Neural crest cell (in vitro differentiated cells): ENCODE data around the gene XYLT2. TPM values are rescaled to one million over a fixed set of nuclear protein-coding genes. Genes with fewer than 3 reads are reported as not detected.

Experiments used
- DNase-seq: peaks from one replicate; pipeline ENCODE4 v3.0.0; 2021; ENCODE audit warnings: low read depth, mixed read lengths, low spot score
- H3K27ac Mint-ChIP-seq: one replicate; pipeline ENCODE4 v1.8.0; 2021; ENCODE audit warnings: mild to moderate bottlenecking, mixed read lengths; ENCODE audit not compliant: unreplicated experiment
- H3K27me3 Mint-ChIP-seq: 2 replicates; pipeline ENCODE4 v1.8.0; 2021; ENCODE audit warnings: low read depth, mild to moderate bottlenecking, mixed read lengths
- H3K36me3 Mint-ChIP-seq: 2 replicates; pipeline ENCODE4 v1.8.0; 2021; ENCODE audit warnings: low read depth, mild to moderate bottlenecking, mixed read lengths
- H3K4me1 Mint-ChIP-seq: 2 replicates; pipeline ENCODE4 v1.8.0; 2021; ENCODE audit warnings: mixed read lengths
- H3K4me3 Mint-ChIP-seq: one replicate; pipeline ENCODE4 v1.8.0; 2021; ENCODE audit warnings: mild to moderate bottlenecking, mixed read lengths
- H3K9me3 Mint-ChIP-seq: 2 replicates; pipeline ENCODE4 v1.8.0; 2021; ENCODE audit warnings: mixed read lengths
- total RNA-seq: library from RNA; stranded (reverse); gene quantifications from 2 replicates; pipeline ENCODE4 v1.2.1, GENCODE V29; 2021
- TF ChIP-seq, protein P1 (sequence below): fragments of 200-600 bp; sonication (generic); conservative IDR thresholded peaks from 2 replicates; pipeline ENCODE4 v1.5.0; 2021; ENCODE audit warnings: antibody characterized with exemption, mild to moderate bottlenecking

The XYLT2 gene
- total RNA-seq, 1 donor from 2014 or later, result 23.4 TPM

DNA sequence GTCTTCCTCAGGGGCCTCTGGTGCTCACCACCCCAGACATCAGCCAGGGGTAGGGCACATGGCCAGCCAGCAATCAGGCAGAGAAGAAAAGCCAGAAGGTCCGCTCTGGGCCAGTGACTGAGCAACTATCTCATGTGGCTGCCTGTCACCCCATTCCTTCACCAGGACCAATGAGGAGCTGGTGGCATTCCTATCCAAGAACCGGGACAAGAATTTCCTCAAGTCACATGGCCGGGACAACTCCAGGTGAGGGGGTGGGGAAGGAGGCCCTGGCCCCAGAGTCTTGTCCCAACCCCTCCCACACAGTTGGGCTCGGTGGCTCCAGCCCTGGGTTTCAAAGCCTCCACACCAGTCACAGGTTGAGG is 9.4 kb downstream of the XYLT2 start:
- Mint-ChIP-seq H3K4me1 (no peaks in the 10 kb centered on the region), H3K36me3 (peaks cover 7% of the 10 kb centered on the region), H3K4me3 (no peak overlapping the region), H3K27me3 (no peaks in the 10 kb centered on the region), H3K9me3 (no peaks in the 10 kb centered on the region), H3K27ac (no peak overlapping the region)
- DNase-seq, result no peak
- TF ChIP-seq, protein P1, sequence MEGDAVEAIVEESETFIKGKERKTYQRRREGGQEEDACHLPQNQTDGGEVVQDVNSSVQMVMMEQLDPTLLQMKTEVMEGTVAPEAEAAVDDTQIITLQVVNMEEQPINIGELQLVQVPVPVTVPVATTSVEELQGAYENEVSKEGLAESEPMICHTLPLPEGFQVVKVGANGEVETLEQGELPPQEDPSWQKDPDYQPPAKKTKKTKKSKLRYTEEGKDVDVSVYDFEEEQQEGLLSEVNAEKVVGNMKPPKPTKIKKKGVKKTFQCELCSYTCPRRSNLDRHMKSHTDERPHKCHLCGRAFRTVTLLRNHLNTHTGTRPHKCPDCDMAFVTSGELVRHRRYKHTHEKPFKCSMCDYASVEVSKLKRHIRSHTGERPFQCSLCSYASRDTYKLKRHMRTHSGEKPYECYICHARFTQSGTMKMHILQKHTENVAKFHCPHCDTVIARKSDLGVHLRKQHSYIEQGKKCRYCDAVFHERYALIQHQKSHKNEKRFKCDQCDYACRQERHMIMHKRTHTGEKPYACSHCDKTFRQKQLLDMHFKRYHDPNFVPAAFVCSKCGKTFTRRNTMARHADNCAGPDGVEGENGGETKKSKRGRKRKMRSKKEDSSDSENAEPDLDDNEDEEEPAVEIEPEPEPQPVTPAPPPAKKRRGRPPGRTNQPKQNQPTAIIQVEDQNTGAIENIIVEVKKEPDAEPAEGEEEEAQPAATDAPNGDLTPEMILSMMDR, result no peak

DNA sequence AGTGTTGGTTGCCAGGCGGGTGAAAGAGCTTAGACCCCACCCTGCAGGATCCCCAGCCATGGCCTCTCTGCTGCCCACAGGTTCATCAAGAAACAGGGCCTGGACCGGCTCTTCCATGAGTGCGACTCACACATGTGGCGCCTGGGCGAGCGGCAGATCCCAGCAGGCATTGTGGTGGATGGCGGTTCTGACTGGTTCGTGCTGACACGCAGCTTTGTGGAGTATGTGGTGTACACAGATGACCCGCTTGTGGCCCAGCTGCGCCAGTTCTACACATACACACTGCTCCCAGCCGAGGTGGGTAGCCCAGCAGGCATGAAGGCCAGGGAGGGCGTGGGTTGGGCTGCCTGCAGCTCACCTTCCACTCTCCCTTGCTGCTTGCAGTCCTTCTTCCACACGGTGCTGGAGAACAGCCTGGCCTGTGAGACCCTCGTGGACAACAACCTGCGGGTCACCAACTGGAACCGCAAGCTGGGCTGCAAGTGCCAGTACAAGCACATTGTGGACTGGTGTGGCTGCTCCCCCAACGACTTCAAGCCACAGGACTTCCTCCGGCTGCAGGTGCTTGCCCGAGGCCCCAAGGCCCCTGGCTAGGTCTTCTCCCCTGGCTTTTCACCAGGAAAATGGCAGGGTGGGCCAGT is 9.9 kb downstream of the XYLT2 start:
- no peak for DNase-seq
- TF ChIP-seq, protein P1, result no peak
- no peaks in the 10 kb centered on the region for H3K27me3 Mint-ChIP-seq
- H3K4me1 Mint-ChIP-seq, result no peaks in the 10 kb centered on the region
- H3K27ac Mint-ChIP-seq, result no peak overlapping the region
- H3K9me3 Mint-ChIP-seq, result no peaks in the 10 kb centered on the region
- no peak overlapping the region for H3K4me3 Mint-ChIP-seq
- peaks cover 7% of the 10 kb centered on the region for H3K36me3 Mint-ChIP-seq

DNA sequence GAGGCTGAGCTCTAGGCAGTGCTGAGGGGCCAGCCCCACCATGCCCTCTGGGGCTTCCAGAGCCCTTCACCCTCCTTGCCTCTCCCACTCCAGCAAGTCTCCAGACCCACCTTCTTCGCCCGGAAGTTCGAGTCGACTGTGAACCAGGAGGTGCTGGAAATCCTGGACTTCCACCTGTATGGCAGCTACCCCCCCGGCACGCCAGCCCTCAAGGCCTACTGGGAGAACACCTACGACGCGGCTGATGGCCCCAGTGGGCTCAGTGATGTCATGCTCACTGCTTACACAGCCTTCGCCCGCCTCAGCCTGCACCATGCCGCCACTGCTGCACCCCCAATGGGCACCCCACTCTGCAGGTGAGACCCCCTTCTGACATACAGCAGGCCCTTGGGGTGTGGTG is 10.5 kb downstream of the XYLT2 start:
- no peak for DNase-seq
- Mint-ChIP-seq H3K4me3 (no peak overlapping the region), H3K36me3 (peaks cover 7% of the 10 kb centered on the region)

DNA sequence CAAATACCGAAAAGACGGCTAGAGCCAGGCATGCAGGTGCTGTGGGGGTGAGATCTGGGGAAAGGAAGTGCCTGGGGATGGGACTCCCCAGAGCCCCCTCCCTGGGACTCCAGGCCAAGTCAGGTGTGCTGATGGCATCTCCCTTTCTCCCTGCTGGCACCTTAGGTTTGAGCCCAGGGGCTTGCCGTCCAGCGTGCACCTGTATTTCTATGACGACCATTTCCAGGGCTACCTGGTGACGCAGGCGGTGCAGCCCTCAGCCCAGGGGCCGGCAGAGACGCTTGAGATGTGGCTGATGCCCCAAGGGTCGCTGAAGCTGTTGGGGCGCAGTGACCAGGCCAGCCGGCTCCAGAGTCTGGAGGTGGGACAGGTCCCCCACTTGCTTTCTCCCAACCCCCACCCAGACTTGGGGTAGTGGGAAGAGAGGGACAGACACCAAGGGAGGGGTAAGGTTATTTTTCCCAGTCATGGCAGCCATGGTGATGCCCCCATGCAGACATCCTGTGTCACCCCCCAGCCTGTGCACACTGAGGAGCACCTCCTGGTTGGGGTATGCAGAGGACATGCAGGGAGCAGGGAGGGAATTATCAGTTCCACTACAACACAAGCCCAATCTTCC is 11.1 kb downstream of the XYLT2 start:
- H3K27me3 Mint-ChIP-seq, result no peaks in the 10 kb centered on the region
- peaks cover 3% of the 10 kb centered on the region for H3K4me1 Mint-ChIP-seq
- DNase-seq, result no peak
- H3K36me3 Mint-ChIP-seq, result peaks cover 2% of the 10 kb centered on the region
- no peak overlapping the region for H3K4me3 Mint-ChIP-seq
- H3K9me3 Mint-ChIP-seq, result no peaks in the 10 kb centered on the region
- TF ChIP-seq, protein P1, result no peak
- H3K27ac Mint-ChIP-seq, result no peak overlapping the region

More for the DNA sequence above, 10.5 kb downstream of the XYLT2 start:
- no peaks in the 10 kb centered on the region for H3K4me1 Mint-ChIP-seq
- TF ChIP-seq, protein P1, result no peak
- no peak overlapping the region for H3K27ac Mint-ChIP-seq
- no peaks in the 10 kb centered on the region for H3K27me3 Mint-ChIP-seq
- H3K9me3 Mint-ChIP-seq, result no peaks in the 10 kb centered on the region

DNA sequence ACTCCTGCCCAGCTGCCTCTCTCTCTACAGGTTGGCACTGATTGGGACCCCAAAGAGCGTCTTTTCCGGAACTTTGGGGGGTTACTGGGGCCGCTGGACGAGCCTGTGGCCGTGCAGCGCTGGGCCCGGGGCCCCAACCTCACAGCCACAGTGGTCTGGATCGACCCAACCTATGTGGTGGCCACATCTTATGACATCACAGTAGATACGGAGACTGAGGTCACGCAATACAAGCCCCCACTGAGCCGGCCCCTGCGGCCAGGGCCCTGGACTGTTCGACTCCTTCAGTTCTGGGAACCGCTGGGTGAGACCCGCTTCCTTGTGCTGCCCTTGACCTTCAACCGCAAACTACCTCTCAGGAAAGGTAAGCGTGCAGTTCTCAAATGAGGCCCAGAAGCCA is 12.3 kb downstream of the XYLT2 start:
- H3K9me3 Mint-ChIP-seq, result no peaks in the 10 kb centered on the region
- no peaks in the 10 kb centered on the region for H3K27me3 Mint-ChIP-seq
- peaks cover 2% of the 10 kb centered on the region for H3K36me3 Mint-ChIP-seq
- no peak for DNase-seq
- no peak overlapping the region for H3K4me3 Mint-ChIP-seq
- no peak overlapping the region for H3K27ac Mint-ChIP-seq
- H3K4me1 Mint-ChIP-seq, result peaks cover 13% of the 10 kb centered on the region
- TF ChIP-seq, protein P1, result no peak
